NCI-H748 (cell line): Measurements from ENCODE around the gene MYMX.
"Not testable (repeated sequence)": the region's sequence is repeated elsewhere in the genome, so short reads cannot be mapped to it uniquely, and the experiment has no call there.

Experiments
- DNase-seq: peaks from one replicate; lab custom pipeline; 2025; ENCODE audit not compliant: unreplicated experiment; lab: John Stamatoyannopoulos, UW

The MYMX gene

GRCh38 chr6:44230034-44230675 is 13.4 kb downstream of the MYMX start:
- DNase-seq: no peak

DNA sequence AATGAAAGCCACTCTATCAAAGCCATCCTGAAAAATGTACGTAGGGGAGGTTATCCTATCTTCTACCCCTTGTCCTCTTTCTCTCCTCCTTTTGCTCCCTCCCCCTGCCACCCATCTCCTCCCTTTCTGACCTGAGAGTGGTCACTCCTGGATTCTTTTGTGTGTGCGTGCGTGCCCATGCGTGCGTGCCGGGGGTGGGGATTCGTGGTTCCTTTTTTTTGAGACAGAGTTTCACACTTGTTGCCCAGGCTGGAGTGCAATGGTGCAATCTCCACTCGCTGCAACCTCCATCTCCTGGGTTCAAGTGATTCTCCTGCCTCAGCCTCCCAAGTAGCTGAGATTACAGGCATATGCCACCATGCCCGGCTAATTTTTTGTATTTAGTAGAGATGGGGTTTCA is 14.7 kb downstream of the MYMX start:
- DNase-seq: not testable (repeated sequence)

GRCh38 chr6:44232676-44233566 is 16.2 kb downstream of the MYMX start:
- DNase-seq: no peak

DNA sequence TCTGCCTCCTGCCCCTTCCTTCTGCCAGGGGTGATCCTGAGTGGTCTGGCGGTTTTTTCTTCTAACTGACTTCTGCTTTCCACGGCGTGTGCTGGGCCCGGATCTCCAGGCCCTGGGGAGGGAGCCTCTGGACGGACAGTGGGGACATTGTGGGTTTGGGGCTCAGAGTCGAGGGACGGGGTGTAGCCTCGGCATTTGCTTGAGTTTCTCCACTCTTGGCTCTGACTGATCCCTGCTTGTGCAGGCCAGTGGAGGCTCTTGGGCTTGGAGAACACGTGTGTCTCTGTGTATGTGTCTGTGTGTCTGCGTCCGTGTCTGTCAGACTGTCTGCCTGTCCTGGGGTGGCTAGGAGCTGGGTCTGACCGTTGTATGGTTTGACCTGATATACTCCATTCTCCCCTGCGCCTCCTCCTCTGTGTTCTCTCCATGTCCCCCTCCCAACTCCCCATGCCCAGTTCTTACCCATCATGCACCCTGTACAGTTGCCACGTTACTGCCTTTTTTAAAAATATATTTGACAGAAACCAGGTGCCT is 16.9 kb downstream of the MYMX start:
- DNase-seq: no peak

GRCh38 chr6:44234101-44235025 is 17.6 kb downstream of the MYMX start:
- peak; percentile 28 for DNase-seq

- DNase-seq: no peak
Measured at GRCh38 chr6:44235269-44235668, 18.5 kb downstream of the MYMX start.

DNA sequence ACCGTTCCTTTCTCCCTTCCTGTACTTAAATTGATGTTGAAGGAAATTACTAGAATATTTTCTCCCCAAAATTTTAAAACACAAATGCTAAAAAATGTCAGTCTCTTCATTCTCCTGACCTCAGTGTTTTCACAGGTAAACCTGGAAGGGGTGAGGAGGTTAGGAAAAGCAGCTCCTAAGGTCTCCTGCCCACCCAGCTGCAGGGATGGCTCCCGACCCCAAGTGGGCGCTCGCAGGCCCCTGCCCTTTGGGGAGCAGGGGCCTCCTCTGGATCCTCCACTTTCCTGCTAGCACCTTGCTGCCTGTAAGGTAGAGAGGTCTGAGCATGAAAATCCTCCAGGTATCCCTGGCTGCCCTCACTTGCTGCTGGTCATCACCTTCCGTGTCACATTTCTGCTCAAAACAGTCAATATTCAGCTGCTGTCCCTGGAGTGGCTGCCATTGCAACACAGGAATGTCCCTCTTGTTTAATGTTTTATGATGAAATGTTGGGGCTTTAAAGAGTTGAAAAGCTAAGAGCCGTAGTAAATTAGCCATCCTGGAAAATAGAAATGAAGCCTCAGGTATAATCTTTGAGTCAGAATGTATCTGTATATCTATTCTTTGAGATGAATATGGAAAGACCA is 19.3 kb downstream of the MYMX start:
- no peak for DNase-seq

- peak; percentile 91 for DNase-seq
Measured at GRCh38 chr6:44237021-44237812, 20.5 kb downstream of the MYMX start.

- DNase-seq: peak; percentile 80
Measured at GRCh38 chr6:44237813-44238433, 21.2 kb downstream of the MYMX start.

GRCh38 chr6:44238687-44239350 is 22.1 kb downstream of the MYMX start:
- DNase-seq: no peak

DNA sequence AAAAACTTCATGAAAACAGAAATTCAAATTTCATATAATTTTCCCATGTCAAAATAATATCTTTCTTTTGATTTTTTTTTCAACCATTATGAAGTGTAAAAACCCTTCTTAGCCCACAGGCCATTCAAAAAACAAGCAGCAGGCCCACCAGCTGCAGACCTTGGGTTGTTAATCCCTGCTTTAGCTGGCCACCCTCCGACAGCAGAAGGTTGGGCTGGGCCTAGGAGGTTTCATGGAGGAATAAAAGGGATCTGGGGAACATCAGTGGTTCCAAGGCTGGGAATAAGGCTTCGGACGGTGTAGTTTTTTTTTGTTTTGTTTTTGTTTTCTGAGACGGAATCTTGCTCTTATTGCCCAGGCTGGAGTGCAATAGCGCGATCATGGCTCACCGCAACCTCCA is 26.6 kb downstream of the MYMX start:
- DNase-seq: no peak

GRCh38 chr6:44245391-44245911 is 28.7 kb downstream of the MYMX start:
- no peak for DNase-seq

DNA sequence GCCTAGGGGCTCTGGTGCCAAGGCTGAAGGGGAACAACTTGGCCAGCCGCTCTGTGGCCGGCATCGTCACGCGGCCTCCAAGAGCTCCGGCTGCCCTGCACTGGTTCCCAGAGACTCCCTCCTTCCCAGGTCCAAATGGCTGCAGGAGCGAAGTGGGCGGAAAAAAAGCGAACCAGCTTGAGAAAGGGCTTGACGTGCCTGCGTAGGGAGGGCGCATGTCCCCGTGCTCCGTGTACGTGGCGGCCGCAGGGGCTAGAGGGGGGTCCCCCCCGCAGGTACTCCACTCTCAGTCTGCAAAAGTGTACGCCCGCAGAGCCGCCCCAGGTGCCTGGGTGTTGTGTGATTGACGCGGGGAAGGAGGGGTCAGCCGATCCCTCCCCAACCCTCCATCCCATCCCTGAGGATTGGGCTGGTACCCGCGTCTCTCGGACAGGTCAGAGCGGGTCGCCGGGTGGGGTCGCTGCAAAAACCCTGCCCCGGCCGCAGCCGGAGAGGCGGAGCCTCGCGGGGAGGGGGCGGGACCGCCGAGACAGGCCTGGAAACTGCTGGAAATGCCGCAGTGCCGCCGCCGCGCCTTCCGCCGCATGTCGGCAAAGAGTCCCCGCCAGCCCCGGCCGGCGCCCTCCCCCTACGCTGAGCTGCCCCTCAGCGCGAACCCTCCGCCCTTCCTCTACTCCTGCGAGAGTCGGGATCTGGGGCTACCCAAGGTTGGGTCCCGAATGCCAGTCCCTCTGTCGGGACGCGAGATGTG is 29.4 kb downstream of the MYMX start:
- DNase-seq: peak; percentile 91

- peak; percentile 100 for DNase-seq
Measured at GRCh38 chr6:44246663-44247337, 30.1 kb downstream of the MYMX start, which contains the start of gene HSP90AB1. Gene HSP90AB1 (plus strand): TSS chr6:44247101. CDS start chr6:44248630, 1,529 bp downstream.

- peak; percentile 66 for DNase-seq
Measured at GRCh38 chr6:44247338-44248302, 30.9 kb downstream of the MYMX start.

GRCh38 chr6:44248579-44248978 is 31.9 kb downstream of the MYMX start:
- DNase-seq: no peak
